ENCODE measurements around the gene ITGA6.

The ITGA6 gene

DNA sequence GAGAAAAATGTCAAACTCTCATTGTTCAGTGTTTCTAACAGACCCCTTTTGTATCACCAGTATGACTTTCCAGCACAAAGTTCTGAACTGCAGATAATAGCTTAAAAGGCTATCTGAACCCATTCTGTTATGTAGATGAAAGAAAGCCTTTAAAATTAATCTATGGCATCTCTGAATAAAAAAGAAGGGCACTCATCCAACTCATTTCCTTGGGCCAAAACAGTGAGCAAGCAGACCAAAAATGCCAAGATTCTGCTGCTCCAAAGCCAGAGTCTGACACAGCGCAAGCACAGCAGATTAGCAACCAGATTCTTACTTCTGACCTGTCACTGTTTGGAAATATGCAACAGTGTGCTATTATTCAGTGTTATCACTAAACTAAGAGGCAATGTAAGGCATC is 22.6 kb upstream of the ITGA6 start:
- H3K4me3 ChIP-seq (ENCODE audit: low read depth, low read length) = no peak overlapping the region
- TF ChIP-seq, protein P1, sequence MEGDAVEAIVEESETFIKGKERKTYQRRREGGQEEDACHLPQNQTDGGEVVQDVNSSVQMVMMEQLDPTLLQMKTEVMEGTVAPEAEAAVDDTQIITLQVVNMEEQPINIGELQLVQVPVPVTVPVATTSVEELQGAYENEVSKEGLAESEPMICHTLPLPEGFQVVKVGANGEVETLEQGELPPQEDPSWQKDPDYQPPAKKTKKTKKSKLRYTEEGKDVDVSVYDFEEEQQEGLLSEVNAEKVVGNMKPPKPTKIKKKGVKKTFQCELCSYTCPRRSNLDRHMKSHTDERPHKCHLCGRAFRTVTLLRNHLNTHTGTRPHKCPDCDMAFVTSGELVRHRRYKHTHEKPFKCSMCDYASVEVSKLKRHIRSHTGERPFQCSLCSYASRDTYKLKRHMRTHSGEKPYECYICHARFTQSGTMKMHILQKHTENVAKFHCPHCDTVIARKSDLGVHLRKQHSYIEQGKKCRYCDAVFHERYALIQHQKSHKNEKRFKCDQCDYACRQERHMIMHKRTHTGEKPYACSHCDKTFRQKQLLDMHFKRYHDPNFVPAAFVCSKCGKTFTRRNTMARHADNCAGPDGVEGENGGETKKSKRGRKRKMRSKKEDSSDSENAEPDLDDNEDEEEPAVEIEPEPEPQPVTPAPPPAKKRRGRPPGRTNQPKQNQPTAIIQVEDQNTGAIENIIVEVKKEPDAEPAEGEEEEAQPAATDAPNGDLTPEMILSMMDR (IDR thresholded peaks at IDR 0.05; ENCODE audit: low read depth, low read length, missing control alignments) = no peak
- no peak for DNase-seq (ENCODE audit: low read depth)

- DNase-seq (ENCODE audit: low read depth) = no peak
- H3K4me3 ChIP-seq (ENCODE audit: low read depth, low read length) = no peak overlapping the region
- TF ChIP-seq, protein P1 (IDR thresholded peaks at IDR 0.05; ENCODE audit: low read depth, low read length, missing control alignments) = no peak
Observed at GRCh38 chr2:172405673-172406072, 21.7 kb upstream of the ITGA6 start.

- TF ChIP-seq, protein P1 (IDR thresholded peaks at IDR 0.05; ENCODE audit: low read depth, low read length, missing control alignments) = no peak
- H3K4me3 ChIP-seq (ENCODE audit: low read depth, low read length) = no peak overlapping the region
- no peak for DNase-seq (ENCODE audit: low read depth)
Observed at GRCh38 chr2:172408143-172408766, 19.1 kb upstream of the ITGA6 start.

DNA sequence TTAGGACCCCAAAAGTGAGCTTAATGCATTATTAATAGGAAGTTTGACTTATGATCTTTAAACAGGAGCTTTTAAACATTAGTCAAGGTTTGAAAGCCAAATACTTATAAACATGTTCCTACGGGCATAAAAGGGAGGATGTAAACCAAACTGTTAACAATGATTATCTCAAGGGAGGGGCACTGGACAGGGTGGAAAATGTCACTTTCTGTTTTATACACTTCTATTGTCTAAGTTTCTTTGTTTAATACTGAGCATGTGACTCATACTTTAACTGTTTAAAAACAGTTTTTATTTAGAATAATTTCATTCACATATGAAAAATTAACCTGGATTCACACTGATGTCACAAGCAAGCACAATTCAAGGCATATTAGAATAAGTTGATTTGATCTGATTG is 18.3 kb upstream of the ITGA6 start:
- DNase-seq (ENCODE audit: low read depth) = no peak
- TF ChIP-seq, protein P1 (IDR thresholded peaks at IDR 0.05; ENCODE audit: low read depth, low read length, missing control alignments) = no peak
- no peak overlapping the region for H3K4me3 ChIP-seq (ENCODE audit: low read depth, low read length)

- TF ChIP-seq, protein P1 (IDR thresholded peaks at IDR 0.05; ENCODE audit: low read depth, low read length, missing control alignments) = no peak
- no peak overlapping the region for H3K4me3 ChIP-seq (ENCODE audit: low read depth, low read length)
- no peak for DNase-seq (ENCODE audit: low read depth)
Observed at GRCh38 chr2:172412984-172413492, 14.3 kb upstream of the ITGA6 start.

GRCh38 chr2:172415157-172415864 is 12.1 kb upstream of the ITGA6 start:
- TF ChIP-seq, protein P1 (IDR thresholded peaks at IDR 0.05; ENCODE audit: low read depth, low read length, missing control alignments) = no peak
- no peak for DNase-seq (ENCODE audit: low read depth)

GRCh38 chr2:172415865-172416183 is 11.6 kb upstream of the ITGA6 start:
- TF ChIP-seq, protein P1 (IDR thresholded peaks at IDR 0.05; ENCODE audit: low read depth, low read length, missing control alignments) = no peak
- H3K4me3 ChIP-seq (ENCODE audit: low read depth, low read length) = no peak overlapping the region
- no peak for DNase-seq (ENCODE audit: low read depth)

More at GRCh38 chr2:172415157-172415864, 12.1 kb upstream of the ITGA6 start:
- H3K4me3 ChIP-seq (ENCODE audit: low read depth, low read length) = no peak overlapping the region
